Activated gamma-delta T cell treated with Interleukin-2 at 50 U/mL for 16 hours (primary cell): ENCODE results near the gene C9.
A peak's percentile ranks its signal among the peaks of the same experiment; 100 is the strongest.
"Not testable (repeated sequence)": the region's sequence is repeated elsewhere in the genome, so short reads cannot be mapped to it uniquely, and the experiment has no call there.

Experiments used
- DNase-seq: peaks from one replicate; pipeline ENCODE4 v3.0.0-alpha.2; 2020

The C9 gene

GRCh38 chr5:39364367-39364766 lies at the start of gene C9:
Gene C9, minus strand, starts transcription at chr5:39364495. Its CDS starts 31 bp downstream, at chr5:39364464.
- DNase-seq: no peak

GRCh38 chr5:39413771-39414170 lies 49.5 kb upstream of the C9 start:
- DNase-seq: no peak

GRCh38 chr5:39412721-39413394 lies 48.6 kb upstream of the C9 start:
- DNase-seq: no peak

- no peak for DNase-seq
These were observed 47.7 kb upstream of the C9 start for GRCh38 chr5:39411985-39412384.

GRCh38 chr5:39411061-39411460 lies 46.8 kb upstream of the C9 start:
- no peak for DNase-seq

- DNase-seq: no peak
These were observed 44.7 kb upstream of the C9 start for GRCh38 chr5:39409033-39409432.

- no peak for DNase-seq
These were observed 41.0 kb upstream of the C9 start for GRCh38 chr5:39405083-39405843.

GRCh38 chr5:39403761-39404160 lies 39.5 kb upstream of the C9 start:
- DNase-seq: not testable (repeated sequence)

- DNase-seq: not testable (repeated sequence)
These were observed 37.8 kb upstream of the C9 start for GRCh38 chr5:39402140-39402539.

GRCh38 chr5:39400713-39401578 lies 36.7 kb upstream of the C9 start:
- DNase-seq: no peak

- no peak for DNase-seq
These were observed 35.1 kb upstream of the C9 start for GRCh38 chr5:39399135-39400036.

GRCh38 chr5:39396843-39397242 lies 32.5 kb upstream of the C9 start:
- DNase-seq: no peak

- DNase-seq: no peak
These were observed 31.2 kb upstream of the C9 start for GRCh38 chr5:39395521-39395920.

GRCh38 chr5:39394946-39395345 lies 30.7 kb upstream of the C9 start:
- no peak for DNase-seq

GRCh38 chr5:39390945-39391344 lies 26.6 kb upstream of the C9 start:
- no peak for DNase-seq

- DNase-seq: no peak
These were observed 23.0 kb upstream of the C9 start for GRCh38 chr5:39387293-39387692.

- DNase-seq: no peak
These were observed 20.0 kb upstream of the C9 start for GRCh38 chr5:39384271-39384670.

GRCh38 chr5:39381376-39381775 lies 17.1 kb upstream of the C9 start:
- no peak for DNase-seq

GRCh38 chr5:39379693-39380092 lies 15.4 kb upstream of the C9 start:
- DNase-seq: no peak

GRCh38 chr5:39377613-39378012 lies 13.3 kb upstream of the C9 start:
- DNase-seq: no peak

- peak; percentile 9 for DNase-seq
These were observed 12.0 kb upstream of the C9 start for GRCh38 chr5:39376293-39376714.

GRCh38 chr5:39373791-39374190 lies 9.5 kb upstream of the C9 start:
- no peak for DNase-seq

- DNase-seq: no peak
These were observed 7.0 kb upstream of the C9 start for GRCh38 chr5:39371367-39371635.
